HG03460 (cell line): ENCODE data around the gene ZEB2.

ENCODE experiments used
- ATAC-seq: cut with Tn5 transposase; IDR thresholded peaks from one replicate; pipeline ENCODE4 v1.9.1; 2021; ENCODE audit not compliant: unreplicated experiment

ZEB2 gene

DNA sequence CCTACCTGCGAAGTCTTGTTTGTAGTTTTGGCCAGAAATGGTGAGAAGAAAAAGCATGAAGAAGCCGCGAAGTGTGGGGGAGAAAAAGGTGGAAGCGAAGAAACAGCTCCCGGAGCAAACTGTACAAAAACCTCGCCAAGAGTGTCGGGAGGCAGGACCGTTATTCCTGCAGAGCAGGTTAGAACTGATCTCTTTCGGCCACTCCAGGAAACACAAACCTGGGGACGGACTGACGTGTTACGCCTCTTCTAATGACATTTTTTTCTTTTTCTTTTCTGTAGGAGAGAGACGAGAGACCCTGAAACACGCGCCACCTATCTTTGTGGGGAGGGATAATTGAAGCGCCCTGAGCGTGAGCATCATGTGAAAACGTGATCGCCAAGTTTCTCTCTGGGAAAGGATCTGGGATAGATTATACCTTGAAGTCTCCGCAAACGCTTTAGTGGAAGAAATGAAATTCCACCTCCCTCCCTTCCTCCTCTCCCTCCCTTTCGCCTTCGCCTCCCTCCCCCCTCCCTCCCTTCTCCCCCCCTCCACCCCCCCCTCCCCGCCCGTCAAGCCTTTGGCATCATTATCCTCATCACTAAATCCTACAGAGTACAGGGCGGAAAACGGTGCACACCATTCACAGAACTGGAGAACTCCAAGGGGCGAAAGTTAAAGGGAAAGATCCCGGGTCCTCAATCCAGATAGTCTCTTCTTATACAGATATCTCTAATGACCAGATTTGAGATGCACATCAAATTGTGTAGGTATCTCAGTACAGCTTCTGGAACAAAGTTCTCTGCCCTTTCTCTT is at the start of gene ZEB2:
Gene ZEB2, minus strand, starts transcription at position 186 of the 798 bp plus-strand sequence. CDS start 2,769 bp downstream, outside the sequence.
- ATAC-seq: no peak

DNA sequence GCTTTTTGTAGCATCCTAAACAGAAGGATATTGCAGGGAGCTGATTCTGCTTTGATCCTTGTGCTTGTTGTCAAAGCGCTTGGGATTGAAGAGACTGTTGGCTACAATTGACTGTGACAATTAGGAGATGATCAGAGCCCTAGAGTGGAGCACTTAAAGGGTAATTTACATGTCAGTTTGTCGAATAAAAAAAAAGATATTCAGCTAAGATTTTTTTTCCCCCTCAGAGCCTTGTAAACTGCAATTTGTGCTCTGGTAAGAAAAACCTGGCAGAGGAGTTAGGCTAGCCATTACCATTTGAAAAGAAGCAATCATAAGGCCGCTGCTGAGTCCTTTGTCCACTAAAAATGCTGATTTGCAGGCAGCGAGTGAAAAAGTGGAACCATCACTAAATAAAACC is 47.8 kb upstream of the ZEB2 start:
- ATAC-seq: no peak

DNA sequence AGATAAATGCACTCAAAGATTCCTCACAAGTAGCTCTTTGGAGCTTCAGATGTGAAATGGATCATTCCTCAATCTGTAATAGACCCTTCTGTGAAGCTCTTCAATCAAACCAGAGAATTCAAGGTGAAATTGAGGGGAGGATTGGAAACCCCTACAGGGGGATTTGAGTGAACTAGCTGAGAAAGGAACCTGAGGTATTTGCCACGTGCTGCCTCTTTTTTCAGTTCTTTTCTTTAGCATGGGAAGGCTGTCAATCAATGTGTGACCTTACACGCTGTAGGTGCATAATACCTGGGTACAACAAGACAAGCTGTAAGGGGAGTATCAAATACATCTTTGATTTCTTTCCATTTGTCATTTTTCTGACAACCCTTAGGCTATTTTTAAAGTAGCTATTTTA is 46.5 kb upstream of the ZEB2 start:
- ATAC-seq: no peak

DNA sequence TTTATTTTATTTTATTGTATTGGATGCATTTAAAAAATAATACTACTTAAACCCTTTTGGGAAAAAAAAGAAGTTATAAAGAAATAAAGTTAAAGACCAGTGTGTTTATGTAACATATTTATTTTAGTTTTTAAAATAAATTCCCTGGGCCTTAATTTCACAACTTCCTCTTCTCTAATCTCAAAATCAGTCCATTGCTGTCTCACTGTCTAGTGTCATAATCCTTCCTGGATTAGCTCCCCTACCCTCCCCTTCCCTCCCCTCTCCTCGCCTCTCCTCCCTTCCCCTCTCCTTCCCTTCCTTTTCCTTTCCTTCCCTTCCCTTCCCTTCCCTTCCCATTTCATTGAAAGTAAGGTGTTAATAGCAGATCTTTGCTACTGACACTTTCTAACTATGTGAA is 40.3 kb upstream of the ZEB2 start:
- no peak for ATAC-seq

DNA sequence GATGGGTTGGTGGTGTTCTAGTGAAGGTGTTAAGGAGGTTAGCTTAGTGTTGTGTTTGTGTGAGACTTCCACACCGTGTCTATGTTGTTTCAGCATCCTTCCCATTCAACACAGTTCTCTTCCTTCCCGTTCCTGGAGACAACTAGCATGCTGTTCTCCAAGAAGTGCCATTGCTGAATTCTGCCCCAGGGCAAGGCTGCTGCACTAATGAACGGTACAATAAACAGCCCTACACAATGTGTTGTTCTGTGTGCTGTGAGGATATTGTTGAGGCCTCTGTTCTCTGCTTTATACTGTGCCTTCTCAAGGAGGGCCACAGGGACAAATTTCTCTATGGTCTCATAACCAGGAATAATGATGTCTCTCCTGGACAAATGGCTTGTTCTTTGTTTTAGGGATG is 39.8 kb upstream of the ZEB2 start:
- ATAC-seq: no peak

DNA sequence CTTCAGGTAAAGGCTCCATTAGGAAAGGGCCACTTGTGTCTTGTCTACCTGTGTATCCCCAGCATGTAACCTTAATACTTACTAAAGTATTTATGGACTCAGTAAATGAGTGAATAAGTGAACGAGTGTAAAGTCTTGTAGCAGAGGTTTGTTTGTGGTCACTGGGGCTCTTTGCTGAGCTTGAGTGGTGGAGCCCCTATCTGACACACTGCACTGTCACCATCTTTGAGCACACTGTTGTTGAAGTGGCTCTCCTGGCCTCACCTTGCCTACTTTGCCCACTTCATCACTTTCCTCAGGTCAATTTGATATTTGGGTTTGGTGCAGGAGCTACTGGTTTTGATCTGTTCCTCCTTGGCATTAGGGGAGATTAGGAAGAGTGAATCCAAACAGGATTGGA is 39.3 kb upstream of the ZEB2 start:
- no peak for ATAC-seq

DNA sequence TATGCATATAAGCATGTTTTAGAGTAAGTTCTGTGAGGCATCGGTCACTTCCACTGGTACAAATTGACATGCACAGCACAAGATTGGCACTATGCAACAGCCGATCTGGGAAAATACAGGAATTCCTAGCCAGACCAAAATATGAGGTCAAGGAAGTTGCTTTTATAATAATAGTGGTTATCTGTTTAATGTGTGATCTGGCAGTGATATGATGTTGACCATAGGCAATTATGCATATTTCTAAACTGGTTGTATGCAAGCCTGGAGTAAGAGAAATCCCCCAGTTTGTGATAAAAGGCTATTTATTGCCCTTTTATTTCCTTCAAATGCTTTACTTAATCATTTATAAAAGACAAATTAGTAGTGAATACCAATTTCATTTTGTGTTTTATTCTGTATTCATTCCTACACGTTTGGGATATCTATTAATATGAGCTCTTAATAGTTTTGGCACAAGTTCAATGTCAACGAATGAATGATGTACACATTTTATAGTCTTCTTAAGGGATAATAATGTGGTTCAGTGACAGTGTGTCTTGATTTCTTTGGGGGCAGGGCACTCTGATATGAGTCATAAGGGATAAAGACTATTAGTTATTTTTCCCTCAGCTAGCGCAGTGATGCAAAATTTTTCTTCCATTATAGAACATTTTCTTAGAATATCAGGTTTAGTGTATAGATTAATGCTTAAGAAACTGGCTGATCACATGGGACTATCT is 34.7 kb upstream of the ZEB2 start:
- ATAC-seq: no peak

DNA sequence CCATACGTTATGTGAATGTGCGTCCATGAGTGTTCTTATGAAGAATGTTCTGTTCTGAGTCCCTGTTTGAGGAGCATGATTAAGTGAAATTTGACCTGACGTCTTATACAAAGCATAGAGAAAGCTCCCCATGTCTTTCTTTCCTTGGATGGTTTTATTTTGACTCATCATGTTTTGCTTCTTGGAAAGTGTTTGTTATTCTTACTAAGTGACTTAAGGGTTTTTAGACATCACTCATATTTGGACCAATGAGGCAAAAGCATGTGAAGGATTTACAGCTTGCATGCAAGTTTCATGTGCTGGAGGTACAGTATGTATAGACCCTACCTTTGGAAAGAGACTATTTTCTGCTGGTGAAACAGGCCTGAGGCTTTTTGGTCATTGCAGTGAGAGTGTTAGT is 33.5 kb upstream of the ZEB2 start:
- no peak for ATAC-seq

DNA sequence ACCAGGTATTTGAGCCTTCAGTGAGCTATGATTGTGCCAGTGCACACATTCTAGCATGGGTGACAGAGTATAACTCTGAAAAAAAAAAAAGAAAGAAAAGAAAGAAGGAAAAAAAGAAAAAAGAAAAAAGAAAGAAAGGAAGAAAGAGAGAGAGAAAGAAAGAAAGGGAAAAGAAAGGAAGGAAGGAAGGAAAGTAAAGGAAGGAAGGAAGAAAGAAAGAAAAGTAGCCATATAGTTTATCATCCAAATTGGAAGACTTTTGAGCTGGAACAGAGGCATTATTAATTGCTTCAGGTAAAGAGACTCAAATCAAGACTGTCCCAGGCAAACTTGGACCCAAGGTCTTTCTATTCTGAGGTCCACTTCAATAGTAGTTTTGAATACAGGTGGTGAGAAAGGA is 32.9 kb upstream of the ZEB2 start:
- no peak for ATAC-seq

DNA sequence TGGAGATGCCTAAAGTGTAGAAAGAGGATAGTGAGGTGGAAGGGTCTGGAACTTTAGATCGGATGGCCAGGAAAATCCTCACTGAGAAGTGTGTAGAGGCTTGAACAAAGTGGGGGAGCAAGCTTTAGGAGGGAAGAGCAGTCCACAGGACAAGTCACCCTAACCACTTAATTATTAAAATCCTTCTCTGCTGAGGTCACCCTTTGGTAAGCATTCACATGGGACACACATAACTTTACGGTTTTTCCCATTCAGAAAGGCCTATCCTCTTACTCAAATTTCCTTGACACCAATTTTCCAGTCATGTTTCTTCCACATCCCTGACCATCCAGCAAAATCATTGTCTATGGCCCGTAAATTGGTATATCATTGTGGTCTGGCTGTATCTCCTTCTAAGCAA is 31.0 kb upstream of the ZEB2 start:
- no peak for ATAC-seq

DNA sequence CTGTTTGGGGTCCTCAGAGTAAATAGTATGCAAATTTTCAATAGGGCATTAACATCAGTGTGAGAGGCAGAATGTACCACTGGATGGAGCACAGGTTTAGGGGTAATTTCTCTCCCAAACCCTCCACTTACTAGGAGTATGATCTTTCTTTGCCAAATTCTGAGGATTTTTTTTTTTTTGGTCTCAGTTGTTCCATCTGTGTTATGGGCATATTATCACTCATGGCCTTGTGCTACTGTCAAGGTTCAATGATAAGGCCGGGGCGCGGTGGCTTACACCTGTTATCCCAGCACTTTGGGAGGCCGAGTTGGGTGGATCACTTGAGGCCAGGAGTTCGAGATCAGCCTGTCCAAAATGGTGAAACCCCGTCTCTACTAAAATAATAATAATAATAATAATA is 30.2 kb upstream of the ZEB2 start:
- no peak for ATAC-seq

DNA sequence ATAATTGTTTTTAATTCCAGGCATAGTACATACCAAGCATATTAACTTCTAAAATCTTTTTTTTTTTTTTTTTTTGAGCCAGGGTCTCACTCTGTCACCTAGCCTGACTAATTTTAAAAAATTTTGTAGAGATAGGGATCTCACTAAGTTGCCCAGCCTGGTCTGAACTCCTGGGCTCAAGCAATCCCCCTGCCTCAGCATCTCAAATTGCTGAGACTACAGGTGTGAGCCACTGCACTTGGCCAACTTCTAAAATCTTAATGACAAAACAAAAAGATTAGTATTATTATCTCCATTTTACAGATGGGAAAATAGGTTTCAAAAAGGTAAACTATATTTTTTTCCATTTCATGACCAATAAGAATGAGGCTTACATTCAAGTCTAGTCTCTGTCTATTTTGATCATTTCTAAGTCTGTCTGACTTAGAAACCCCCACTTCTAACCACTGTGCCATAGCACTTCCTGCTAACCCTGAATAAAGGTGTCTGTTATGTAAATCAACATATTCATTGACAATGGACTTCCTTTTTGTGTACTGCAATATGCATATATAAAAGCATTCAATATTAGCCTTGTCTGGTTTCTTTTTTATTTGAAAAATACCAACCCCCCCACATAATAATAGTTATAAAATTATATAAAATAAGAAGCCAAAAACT is 28.7 kb upstream of the ZEB2 start:
- no peak for ATAC-seq

DNA sequence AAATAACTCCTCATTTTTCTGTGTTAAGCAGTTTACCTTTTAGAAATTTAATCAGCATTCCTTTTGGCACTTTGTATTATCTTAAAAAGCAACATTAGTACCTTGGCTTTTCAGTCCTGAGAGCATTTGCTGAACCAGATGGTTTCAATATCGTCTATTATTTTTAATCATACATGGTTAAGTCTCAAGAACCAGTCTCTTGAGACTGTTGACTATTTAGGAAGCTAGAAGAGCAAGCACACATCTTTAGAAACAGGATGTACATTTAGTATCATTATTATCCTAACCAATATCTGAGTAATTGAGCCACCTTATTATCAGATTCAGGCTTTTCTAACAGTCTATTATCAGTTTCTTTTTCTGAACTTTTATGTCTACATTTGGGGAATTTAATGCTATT is 28.2 kb upstream of the ZEB2 start:
- ATAC-seq: no peak

DNA sequence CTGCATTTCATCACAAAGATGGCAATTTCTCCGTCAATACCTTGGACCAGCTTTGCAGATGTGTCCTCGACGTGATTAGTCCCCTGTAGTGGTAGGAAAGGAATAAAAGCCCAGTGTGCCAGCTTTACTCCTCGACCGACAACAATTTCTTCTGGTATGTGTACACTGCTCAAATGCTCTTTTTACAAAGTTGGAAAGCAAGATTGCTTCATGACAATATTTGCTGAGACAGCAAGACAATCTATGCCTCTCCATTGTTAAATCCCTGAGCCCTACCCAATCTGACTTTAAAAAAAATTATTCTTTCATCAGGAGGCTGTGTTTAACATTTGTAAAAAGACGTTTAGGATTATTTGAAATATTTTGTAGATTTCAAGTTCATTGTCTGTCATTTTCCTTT is 27.6 kb upstream of the ZEB2 start:
- ATAC-seq: no peak

DNA sequence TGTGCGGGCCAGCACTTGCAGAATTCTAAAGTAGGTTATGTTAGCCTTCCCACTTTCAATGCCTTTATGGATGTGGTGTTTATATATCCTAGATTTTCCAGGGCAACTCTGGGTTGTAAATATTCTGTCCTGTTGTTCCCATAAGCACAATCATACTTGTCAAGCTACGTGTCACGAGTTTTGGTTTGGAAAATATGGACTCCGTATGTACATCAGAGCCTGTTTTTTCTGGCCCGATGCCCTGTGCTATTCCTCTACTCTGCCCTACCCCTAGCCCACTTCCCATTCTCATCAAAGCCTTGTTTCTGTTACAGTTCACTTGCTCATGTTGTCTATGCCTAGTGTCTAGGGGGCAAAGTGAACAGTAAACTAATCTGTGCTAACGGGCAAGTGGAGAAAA is 27.0 kb upstream of the ZEB2 start:
- ATAC-seq: no peak

DNA sequence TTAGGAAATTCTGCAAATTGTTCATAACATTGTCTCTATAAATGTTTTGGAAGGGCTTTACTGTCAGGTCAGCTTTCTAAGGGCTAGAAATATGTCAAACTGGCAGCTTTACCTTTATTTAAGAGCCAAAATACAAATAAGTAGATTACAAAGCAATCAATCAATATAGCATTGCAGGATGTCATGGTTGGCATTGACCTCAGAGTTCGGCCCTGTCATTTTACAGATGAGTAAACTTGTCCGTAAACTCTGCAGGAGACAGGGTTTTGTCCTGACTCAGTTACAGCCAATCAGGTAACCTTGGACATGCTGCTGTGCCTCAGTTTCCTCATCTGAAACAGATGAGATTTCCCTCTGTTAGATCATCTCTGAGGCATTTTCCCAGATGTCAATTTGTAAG is 25.9 kb upstream of the ZEB2 start:
- no peak for ATAC-seq

DNA sequence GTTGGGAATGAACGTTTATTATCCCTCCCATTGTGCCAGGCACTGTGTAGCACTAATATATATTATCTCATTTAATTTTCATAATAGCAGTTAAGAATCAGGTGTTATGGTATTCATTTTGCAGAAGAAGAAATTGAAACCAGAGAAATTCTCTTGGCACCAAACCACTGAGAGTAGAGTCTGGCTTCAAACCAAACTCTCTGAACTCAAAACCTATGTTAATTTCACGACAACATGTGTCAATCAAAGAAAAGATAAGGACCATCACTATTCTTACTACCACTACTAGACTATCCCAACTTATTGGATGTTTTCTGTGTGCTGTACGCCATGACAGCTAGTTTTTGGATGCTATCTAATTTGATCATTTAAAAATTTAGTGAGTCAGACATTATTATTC is 24.1 kb upstream of the ZEB2 start:
- ATAC-seq: no peak

DNA sequence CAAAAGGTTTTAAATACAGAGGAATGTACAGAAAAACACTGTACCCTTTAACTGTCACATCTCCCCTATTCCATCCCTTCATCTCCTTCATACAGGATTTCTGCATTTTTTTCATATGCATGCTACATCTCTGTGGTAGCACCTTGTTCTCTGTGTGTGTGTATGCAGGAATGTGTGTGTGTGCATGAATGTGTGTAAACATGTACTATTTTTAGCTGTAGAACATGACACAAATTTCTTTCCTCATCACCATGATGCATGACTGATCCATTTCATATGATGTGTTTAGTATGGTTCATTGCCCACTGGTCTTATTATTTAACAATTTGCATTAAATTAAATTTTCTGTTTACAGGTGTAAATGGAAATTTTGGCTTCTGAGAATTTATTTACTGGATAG is 21.5 kb upstream of the ZEB2 start:
- no peak for ATAC-seq

DNA sequence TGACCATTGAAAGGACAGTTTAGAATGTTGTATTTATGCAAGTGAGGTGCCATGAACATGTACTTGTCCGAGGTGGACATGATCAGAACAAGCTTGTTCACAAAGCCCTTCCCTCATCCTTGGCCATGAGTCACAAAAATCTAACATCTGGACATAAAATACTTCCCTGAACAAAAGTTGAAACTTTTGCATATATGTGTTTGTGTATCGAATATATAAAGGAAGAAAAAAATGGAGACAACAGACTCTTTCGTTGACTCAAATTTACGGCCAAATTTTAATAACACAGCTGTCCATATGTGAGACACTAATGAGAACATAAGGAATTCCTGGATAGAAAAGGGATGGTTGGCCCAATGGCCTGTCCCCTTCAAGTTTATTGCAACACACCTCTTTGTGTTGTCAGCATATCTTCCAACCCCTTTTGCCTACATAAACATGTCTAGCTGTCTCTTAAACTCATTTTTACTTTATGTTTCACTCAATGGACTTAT is 19.4 kb upstream of the ZEB2 start:
- ATAC-seq: no peak

DNA sequence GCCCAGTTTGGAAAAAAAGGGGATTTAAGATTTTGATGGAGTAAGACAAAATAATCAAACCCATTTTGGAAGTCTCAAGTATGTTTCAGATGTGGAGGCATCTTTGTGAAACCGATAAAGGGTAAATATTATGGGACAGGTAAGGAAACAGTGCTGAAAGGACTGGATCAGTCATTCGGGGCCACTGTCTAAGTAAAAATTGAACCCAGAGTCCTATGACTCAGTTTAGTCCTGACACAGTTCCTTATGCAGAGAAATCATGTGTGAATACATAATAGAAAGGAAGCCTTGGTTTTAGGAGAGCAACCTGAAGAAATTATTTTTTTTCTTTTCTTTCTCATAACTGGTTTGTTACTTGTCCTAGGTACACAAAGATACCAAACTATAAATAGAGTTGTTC is 15.4 kb upstream of the ZEB2 start:
- ATAC-seq: no peak

DNA sequence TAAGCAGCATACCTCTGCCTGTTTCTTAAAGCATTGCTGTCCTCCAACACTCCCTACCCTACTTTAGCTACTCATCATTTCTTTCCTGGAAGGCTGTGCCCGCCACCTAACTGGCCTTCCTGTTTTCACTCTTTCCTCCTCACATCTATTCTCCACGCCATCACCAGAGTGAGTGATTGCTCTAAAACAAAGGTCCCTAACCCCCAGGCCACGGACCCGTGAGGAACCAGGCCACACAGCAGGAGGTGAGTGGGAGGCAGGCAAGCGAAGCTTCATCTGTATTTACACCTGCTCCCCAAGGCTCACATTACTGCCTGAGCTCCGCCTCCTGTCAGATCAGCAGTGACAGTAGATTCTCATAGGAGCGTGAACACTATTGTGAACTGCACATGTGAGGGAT is 13.3 kb upstream of the ZEB2 start:
- ATAC-seq: no peak

DNA sequence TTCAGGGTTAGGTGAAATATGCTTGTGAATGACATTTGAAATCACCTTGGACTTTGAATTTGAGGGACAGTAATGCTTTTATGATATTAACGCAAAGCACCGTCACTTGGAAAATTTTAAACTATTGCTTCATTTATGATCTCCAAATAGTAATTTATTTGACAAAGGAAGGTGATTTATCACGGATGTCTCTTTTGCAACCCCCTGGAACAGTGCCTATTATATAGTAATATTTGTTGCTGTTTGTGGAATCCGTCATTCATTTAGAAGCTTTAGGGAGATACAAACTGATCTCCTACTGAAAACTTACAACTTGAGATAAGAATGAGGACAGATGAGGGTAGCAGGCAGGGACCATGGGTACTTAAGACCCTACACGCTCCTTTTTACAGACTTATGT is 10.7 kb upstream of the ZEB2 start:
- no peak for ATAC-seq
